HepG2 (cell line): ENCODE results near the gene MEGF6. TPM values are rescaled to one million over a fixed set of nuclear protein-coding genes. Genes with fewer than 3 reads are reported as not detected.
A peak's percentile ranks its signal among the peaks of the same experiment; 100 is the strongest.

Source experiments
- ELF4 ChIP-seq: sonication (generic); formaldehyde crosslinking; IDR thresholded peaks from 2 replicates; pipeline ENCODE4 v1.5.0; 2020; ENCODE audit warnings: missing genetic modification reagents, mild to moderate bottlenecking, moderate library complexity, borderline replicate concordance
- GPN1 ChIP-seq: sonication (generic); formaldehyde crosslinking; IDR thresholded peaks from 2 replicates; pipeline ENCODE4 v1.5.1; 2020; ENCODE audit warnings: missing genetic modification reagents, borderline replicate concordance
- GTF2F1 ChIP-seq: fragments of 150-350 bp; IDR thresholded peaks from 2 replicates; pipeline ENCODE4 v1.6.1; 2014; ENCODE audit warnings: low read length
- PHF21A ChIP-seq: sonication (generic); formaldehyde crosslinking; IDR thresholded peaks from 2 replicates; pipeline ENCODE4 v1.5.0; 2020; ENCODE audit warnings: mild to moderate bottlenecking, missing genetic modification reagents
- POLR2AphosphoS2 ChIP-seq: IDR thresholded peaks from 2 replicates; pipeline ENCODE4 v1.6.1; 2011; ENCODE audit warnings: low read depth, low read length, improper control_type of control experiment
- PRPF4 ChIP-seq: fragments of 200-400 bp; formaldehyde crosslinking; IDR thresholded peaks from 2 replicates; pipeline ENCODE4 v1.6.1; 2016; ENCODE audit warnings: low read length, low read depth; ENCODE audit not compliant: poor library complexity, severe bottlenecking
- SMAD9 ChIP-seq: sonication (generic); formaldehyde crosslinking; IDR thresholded peaks from 2 replicates; pipeline ENCODE4 v1.5.1; 2020; ENCODE audit warnings: mild to moderate bottlenecking, missing genetic modification reagents
- SP2 ChIP-seq: sonication (generic); formaldehyde crosslinking; IDR thresholded peaks from 2 replicates; pipeline ENCODE4 v1.5.1; 2020; ENCODE audit warnings: mild to moderate bottlenecking, missing genetic modification reagents
- ZBTB8A ChIP-seq: sonication (generic); formaldehyde crosslinking; IDR thresholded peaks from 2 replicates; pipeline ENCODE4 v1.4.0; 2020; ENCODE audit warnings: mild to moderate bottlenecking, low read depth, missing genetic modification reagents, borderline replicate concordance
- ZKSCAN1 ChIP-seq: fragments of 150-350 bp; IDR thresholded peaks from 2 replicates; pipeline ENCODE4 v1.6.1; 2014; ENCODE audit warnings: low read length
- ZNF180 ChIP-seq: sonication (generic); formaldehyde crosslinking; IDR thresholded peaks from 2 replicates; pipeline ENCODE4 v1.4.0; 2020; ENCODE audit warnings: low read depth, missing genetic modification reagents, borderline replicate concordance
- ZNF3 ChIP-seq: IDR thresholded peaks from 2 replicates; pipeline ENCODE4 v1.7.0; 2017; ENCODE audit warnings: inconsistent platforms
- ZNF616 ChIP-seq: sonication (generic); formaldehyde crosslinking; IDR thresholded peaks from 2 replicates; pipeline ENCODE4 v1.5.0; 2020; ENCODE audit warnings: low read depth, mild to moderate bottlenecking, missing genetic modification reagents
- ZNF678 ChIP-seq: sonication (generic); formaldehyde crosslinking; IDR thresholded peaks from 2 replicates; pipeline ENCODE4 v1.4.0; 2020; ENCODE audit warnings: mild to moderate bottlenecking, missing genetic modification reagents
- ZNF782 ChIP-seq: sonication (generic); formaldehyde crosslinking; IDR thresholded peaks from 2 replicates; pipeline ENCODE4 v1.4.0; 2020; ENCODE audit warnings: missing genetic modification reagents, mild to moderate bottlenecking, borderline replicate concordance
- polyA plus RNA-seq, 8 experiments: library from polyadenylated mRNA; depleted of rRNA in 3 of 8; stranded (reverse) in 7 of 8; unstranded in 1 of 8; fragments of >200 nt; fragmentation: Illumina TruSeq in 4 of 8; extraction: Trizol in 4 of 8; gene quantifications; 2 replicates each; pipeline versions ENCODE4 v1.2.1 to v1.2.3, GENCODE V29; 2011 to 2016; ENCODE audit warnings: low read depth in 4 of 8, missing spikeins in 1 of 8, mixed read lengths in 1 of 8; ENCODE audit not compliant: insufficient read depth in 1 of 8
- total RNA-seq, 5 experiments: library from RNA; depleted of rRNA; stranded (reverse); fragments of >200 nt; fragmentation: Illumina TruSeq; extraction: Trizol; gene quantifications; 2 replicates each; pipeline ENCODE4 v1.2.3, GENCODE V29; 2016; ENCODE audit warnings: low read depth in 1 of 5
- TF ChIP-seq, protein P1 (sequence below): sonication (generic); formaldehyde crosslinking; IDR thresholded peaks from 2 replicates; pipeline ENCODE4 v1.5.0; 2020; ENCODE audit warnings: mild to moderate bottlenecking, missing genetic modification reagents
- TF ChIP-seq, protein P2 (sequence below), 2 experiments: sonication (generic) in 1 of 2; formaldehyde crosslinking in 1 of 2; IDR thresholded peaks; 2 replicates each; pipeline versions ENCODE4 v1.4.0 to v1.6.1; 2018 to 2020; ENCODE audit warnings: missing genetic modification reagents in 2 of 2, borderline replicate concordance in 1 of 2, low read depth in 1 of 2, mild to moderate bottlenecking in 1 of 2, missing biosample characterization in 1 of 2
- TF ChIP-seq, protein P3 (sequence below): sonication (generic); formaldehyde crosslinking; IDR thresholded peaks from 2 replicates; pipeline ENCODE4 v1.5.1; 2020; ENCODE audit warnings: missing genetic modification reagents, mild to moderate bottlenecking, borderline replicate concordance
- TF ChIP-seq, protein P4 (sequence below): sonication (generic); formaldehyde crosslinking; IDR thresholded peaks from 2 replicates; pipeline ENCODE4 v1.8.0; 2022; ENCODE audit warnings: mild to moderate bottlenecking, missing genetic modification reagents, moderate library complexity
- TF ChIP-seq, protein P5 (sequence below): sonication (generic); formaldehyde crosslinking; IDR thresholded peaks from 2 replicates; pipeline ENCODE4 v1.5.0; 2020; ENCODE audit warnings: mild to moderate bottlenecking, missing genetic modification reagents, moderate library complexity

The MEGF6 gene
- total and polyA plus RNA-seq, 2 of the 13 experiments (the other 11 are each of a cell fraction or from before 2014, with no cell fraction given): 1.9 TPM

DNA sequence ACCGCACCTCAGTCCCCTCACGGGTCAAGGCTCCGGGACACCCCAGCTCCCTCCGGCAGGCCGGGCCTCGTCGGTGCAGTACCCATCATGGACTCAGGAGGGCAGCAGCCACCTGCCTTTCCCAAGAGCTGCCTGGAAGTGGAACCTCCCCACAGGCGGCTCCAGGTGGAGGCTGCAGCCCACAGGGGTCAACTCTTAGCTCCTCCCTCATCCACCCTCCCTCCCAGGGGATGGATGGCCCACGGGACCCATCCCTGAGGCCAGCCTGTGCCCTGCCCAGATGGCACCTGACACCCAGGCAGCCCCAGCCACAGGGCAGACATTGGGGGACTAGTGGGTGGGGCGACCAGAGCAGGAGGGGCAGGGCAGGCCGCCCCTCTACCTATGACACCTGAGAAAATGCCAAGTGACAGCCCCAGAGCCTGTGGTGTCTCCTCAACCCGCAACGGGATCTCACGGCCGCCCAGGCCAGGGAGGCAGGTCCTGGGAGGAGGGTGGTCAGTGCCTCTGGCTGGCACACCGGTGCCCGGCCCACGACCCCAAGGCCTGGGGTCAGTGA is 158.0 kb downstream of the MEGF6 start (continued):
- no peak for TF ChIP-seq ZNF180 (CRISPR knock-in tag)
- TF ChIP-seq GTF2F1: no peak
- TF ChIP-seq, protein P1, sequence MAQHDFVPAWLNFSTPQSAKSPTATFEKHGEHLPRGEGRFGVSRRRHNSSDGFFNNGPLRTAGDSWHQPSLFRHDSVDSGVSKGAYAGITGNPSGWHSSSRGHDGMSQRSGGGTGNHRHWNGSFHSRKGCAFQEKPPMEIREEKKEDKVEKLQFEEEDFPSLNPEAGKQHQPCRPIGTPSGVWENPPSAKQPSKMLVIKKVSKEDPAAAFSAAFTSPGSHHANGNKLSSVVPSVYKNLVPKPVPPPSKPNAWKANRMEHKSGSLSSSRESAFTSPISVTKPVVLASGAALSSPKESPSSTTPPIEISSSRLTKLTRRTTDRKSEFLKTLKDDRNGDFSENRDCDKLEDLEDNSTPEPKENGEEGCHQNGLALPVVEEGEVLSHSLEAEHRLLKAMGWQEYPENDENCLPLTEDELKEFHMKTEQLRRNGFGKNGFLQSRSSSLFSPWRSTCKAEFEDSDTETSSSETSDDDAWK (CRISPR knock-in tag): no peak
- TF ChIP-seq SP2: no peak
- TF ChIP-seq PHF21A (CRISPR knock-in tag): peak; percentile 27; the same call in 1 of the 2 replicates
- TF ChIP-seq PRPF4: no peak
- TF ChIP-seq ZNF678: 0 out of 2 replicates have a peak, but pooled peaks have one; percentile 54
- no peak for TF ChIP-seq ZKSCAN1
- no peak for TF ChIP-seq ZBTB8A (CRISPR knock-in tag)
- TF ChIP-seq SMAD9 (CRISPR knock-in tag): no peak
- 0 out of 2 replicates have a peak, but pooled peaks have one; percentile 42 for TF ChIP-seq ZNF782 (CRISPR knock-in tag)
- TF ChIP-seq ZNF3: no peak
- no peak for TF ChIP-seq POLR2AphosphoS2
- no peak for TF ChIP-seq ZNF616 (CRISPR knock-in tag)
- TF ChIP-seq, protein P2, sequence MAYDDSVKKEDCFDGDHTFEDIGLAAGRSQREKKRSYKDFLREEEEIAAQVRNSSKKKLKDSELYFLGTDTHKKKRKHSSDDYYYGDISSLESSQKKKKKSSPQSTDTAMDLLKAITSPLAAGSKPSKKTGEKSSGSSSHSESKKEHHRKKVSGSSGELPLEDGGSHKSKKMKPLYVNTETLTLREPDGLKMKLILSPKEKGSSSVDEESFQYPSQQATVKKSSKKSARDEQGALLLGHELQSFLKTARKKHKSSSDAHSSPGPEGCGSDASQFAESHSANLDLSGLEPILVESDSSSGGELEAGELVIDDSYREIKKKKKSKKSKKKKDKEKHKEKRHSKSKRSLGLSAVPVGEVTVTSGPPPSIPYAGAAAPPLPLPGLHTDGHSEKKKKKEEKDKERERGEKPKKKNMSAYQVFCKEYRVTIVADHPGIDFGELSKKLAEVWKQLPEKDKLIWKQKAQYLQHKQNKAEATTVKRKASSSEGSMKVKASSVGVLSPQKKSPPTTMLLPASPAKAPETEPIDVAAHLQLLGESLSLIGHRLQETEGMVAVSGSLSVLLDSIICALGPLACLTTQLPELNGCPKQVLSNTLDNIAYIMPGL (CRISPR knock-in tag; IDR thresholded peaks at IDR 0.05; ENCODE audit: borderline replicate concordance in 1 of 2, low read depth in 1 of 2): peak; percentile 32 to 74; a peak in 2 of 4 replicates
- TF ChIP-seq, protein P3, sequence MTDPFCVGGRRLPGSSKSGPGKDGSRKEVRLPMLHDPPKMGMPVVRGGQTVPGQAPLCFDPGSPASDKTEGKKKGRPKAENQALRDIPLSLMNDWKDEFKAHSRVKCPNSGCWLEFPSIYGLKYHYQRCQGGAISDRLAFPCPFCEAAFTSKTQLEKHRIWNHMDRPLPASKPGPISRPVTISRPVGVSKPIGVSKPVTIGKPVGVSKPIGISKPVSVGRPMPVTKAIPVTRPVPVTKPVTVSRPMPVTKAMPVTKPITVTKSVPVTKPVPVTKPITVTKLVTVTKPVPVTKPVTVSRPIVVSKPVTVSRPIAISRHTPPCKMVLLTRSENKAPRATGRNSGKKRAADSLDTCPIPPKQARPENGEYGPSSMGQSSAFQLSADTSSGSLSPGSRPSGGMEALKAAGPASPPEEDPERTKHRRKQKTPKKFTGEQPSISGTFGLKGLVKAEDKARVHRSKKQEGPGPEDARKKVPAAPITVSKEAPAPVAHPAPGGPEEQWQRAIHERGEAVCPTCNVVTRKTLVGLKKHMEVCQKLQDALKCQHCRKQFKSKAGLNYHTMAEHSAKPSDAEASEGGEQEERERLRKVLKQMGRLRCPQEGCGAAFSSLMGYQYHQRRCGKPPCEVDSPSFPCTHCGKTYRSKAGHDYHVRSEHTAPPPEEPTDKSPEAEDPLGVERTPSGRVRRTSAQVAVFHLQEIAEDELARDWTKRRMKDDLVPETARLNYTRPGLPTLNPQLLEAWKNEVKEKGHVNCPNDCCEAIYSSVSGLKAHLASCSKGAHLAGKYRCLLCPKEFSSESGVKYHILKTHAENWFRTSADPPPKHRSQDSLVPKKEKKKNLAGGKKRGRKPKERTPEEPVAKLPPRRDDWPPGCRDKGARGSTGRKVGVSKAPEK (CRISPR knock-in tag): no peak
- TF ChIP-seq, protein P4, sequence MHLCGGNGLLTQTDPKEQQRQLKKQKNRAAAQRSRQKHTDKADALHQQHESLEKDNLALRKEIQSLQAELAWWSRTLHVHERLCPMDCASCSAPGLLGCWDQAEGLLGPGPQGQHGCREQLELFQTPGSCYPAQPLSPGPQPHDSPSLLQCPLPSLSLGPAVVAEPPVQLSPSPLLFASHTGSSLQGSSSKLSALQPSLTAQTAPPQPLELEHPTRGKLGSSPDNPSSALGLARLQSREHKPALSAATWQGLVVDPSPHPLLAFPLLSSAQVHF: no peak
- no peak for TF ChIP-seq ELF4 (CRISPR knock-in tag)
- TF ChIP-seq GPN1 (CRISPR knock-in tag): no peak
- TF ChIP-seq, protein P5, sequence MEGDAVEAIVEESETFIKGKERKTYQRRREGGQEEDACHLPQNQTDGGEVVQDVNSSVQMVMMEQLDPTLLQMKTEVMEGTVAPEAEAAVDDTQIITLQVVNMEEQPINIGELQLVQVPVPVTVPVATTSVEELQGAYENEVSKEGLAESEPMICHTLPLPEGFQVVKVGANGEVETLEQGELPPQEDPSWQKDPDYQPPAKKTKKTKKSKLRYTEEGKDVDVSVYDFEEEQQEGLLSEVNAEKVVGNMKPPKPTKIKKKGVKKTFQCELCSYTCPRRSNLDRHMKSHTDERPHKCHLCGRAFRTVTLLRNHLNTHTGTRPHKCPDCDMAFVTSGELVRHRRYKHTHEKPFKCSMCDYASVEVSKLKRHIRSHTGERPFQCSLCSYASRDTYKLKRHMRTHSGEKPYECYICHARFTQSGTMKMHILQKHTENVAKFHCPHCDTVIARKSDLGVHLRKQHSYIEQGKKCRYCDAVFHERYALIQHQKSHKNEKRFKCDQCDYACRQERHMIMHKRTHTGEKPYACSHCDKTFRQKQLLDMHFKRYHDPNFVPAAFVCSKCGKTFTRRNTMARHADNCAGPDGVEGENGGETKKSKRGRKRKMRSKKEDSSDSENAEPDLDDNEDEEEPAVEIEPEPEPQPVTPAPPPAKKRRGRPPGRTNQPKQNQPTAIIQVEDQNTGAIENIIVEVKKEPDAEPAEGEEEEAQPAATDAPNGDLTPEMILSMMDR (CRISPR knock-in tag): peak; percentile 98
